ENCODE data around the gene TAF4B. TPM values are rescaled to one million over a fixed set of nuclear protein-coding genes. Genes with fewer than 3 reads are reported as not detected.

TAF4B gene
- total and polyA plus RNA-seq, 7 donors = 2.0 to 8.3 (median 2.9) TPM

DNA sequence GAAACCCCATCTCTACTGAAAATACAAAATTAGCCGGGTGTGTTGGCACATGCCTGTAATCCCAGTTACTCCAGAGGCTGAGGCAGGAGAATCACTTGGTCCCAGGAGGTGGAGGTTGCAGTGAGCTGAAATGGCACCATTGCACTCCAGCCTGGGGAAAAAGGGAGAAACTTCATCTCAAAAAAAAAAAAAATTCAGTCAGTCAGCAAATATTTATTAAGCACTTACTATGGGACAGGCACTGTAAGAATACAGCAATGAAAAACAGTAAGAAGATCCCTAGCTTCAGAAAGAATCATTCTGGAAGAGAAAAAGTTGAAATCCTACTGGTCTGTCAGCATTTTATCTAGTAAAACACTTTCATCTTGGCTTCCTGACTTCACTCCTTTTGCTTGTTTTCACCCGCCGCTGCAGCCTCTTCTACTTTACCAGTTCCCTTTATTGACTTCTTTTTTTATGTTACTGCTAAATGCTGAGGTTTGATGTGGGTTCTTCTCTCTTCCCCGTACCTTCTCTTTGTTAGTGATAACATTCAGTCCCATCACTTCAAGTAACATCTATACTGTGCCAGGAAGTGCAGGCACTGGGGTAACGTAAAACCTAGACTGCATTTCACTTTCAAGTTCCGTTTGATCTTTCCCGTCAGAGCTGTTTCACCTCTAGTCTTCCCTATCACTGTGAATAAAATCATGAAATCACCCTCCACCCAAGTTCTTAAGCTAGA is 10.8 kb upstream of the TAF4B start:
- H3K4me3 ChIP-seq = no peak overlapping the region
- H3K27ac ChIP-seq = no peak overlapping the region
- TF ChIP-seq CTCF (IDR thresholded peaks at IDR 0.05) = no peak
- H3K9me3 ChIP-seq = no peaks in the 10 kb centered on the region
- H3K27me3 ChIP-seq (ENCODE audit: insufficient read depth in 3 of 3, low read length in 2 of 3) = no peaks in the 10 kb centered on the region
- intact Hi-C loops (cut with DNase I) = no loop called here
- H3K4me1 ChIP-seq = no peaks in the 10 kb centered on the region
- DNase-seq = no peak
- no peaks in the 10 kb centered on the region for H3K36me3 ChIP-seq (ENCODE audit: insufficient read depth in 1 of 2, low read depth in 1 of 2)
- ATAC-seq = no peak
- WGBS, 3 donors = 56 to 72% (median 61%) methylated on average over 7 of the region's 7 CpGs

GRCh38 chr18:26225022-26225693 is 1.1 kb upstream of the TAF4B start:
- no peaks in the 10 kb centered on the region for H3K36me3 ChIP-seq (ENCODE audit: insufficient read depth in 1 of 2, low read depth in 1 of 2)
- DNase-seq (no peak), ATAC-seq (peak in 1 of 4 donors; percentile 25)
- H3K4me1 ChIP-seq = peaks cover 14% of the 10 kb centered on the region
- WGBS, 3 donors = 54 to 64% (median 60%) methylated on average over 7 of the region's 7 CpGs
- H3K9me3 ChIP-seq = no peaks in the 10 kb centered on the region
- H3K4me3 ChIP-seq = peak overlapping the region; percentile 95
- TF ChIP-seq CTCF (IDR thresholded peaks at IDR 0.05) = no peak
- intact Hi-C loops (cut with DNase I) = loop anchor here in 1 of 2 donors (2.0 to 10.0 kb wide), 3 partner anchors 77 to 430 kb away; no protein-coding TSS in a partner anchor
- H3K27ac ChIP-seq = no peak overlapping the region
- no peaks in the 10 kb centered on the region for H3K27me3 ChIP-seq (ENCODE audit: insufficient read depth in 3 of 3, low read length in 2 of 3)

GRCh38 chr18:26225915-26226228 is 373 bp upstream of the TAF4B start:
- DNase-seq = no peak
- H3K4me3 ChIP-seq = peak overlapping the region; percentile 95
- H3K9me3 ChIP-seq = no peaks in the 10 kb centered on the region
- no peaks in the 10 kb centered on the region for H3K27me3 ChIP-seq (ENCODE audit: insufficient read depth in 3 of 3, low read length in 2 of 3)
- no peaks in the 10 kb centered on the region for H3K36me3 ChIP-seq (ENCODE audit: insufficient read depth in 1 of 2, low read depth in 1 of 2)
- TF ChIP-seq CTCF (IDR thresholded peaks at IDR 0.05) = no peak
- intact Hi-C loops (cut with DNase I) = loop anchor here in 1 of 2 donors (2.0 to 10.0 kb wide), 3 partner anchors 76 to 429 kb away; no protein-coding TSS in a partner anchor
- H3K4me1 ChIP-seq = peaks cover 14% of the 10 kb centered on the region
- 7 to 11% (median 8%) methylated on average over 8 of the region's 8 CpGs for WGBS, 3 donors
- ATAC-seq = no peak
- H3K27ac ChIP-seq = peak overlapping the region; percentile 93

- ATAC-seq (peak in 1 of 4 donors; percentile 4), DNase-seq (no peak)
- Histone ChIP-seq H3K36me3 (ENCODE audit: insufficient read depth in 1 of 2, low read depth in 1 of 2) (no peaks in the 10 kb centered on the region), H3K4me3 (peak overlapping the region; percentile 95), H3K27me3 (ENCODE audit: insufficient read depth in 3 of 3, low read length in 2 of 3) (no peaks in the 10 kb centered on the region), H3K4me1 (peaks cover 14% of the 10 kb centered on the region), H3K27ac (peak overlapping the region; percentile 93), H3K9me3 (no peaks in the 10 kb centered on the region)
- 16 to 18% (median 16%) methylated on average over 27 to 28 of the region's 28 CpGs for WGBS, 3 donors
- TF ChIP-seq CTCF (IDR thresholded peaks at IDR 0.05) = no peak
- intact Hi-C loops (cut with DNase I) = loop anchor here in 1 of 2 donors (5.0 to 10.0 kb wide), 2 partner anchors 75 to 428 kb away; no protein-coding TSS in a partner anchor
Observed at GRCh38 chr18:26227051-26227670, 916 bp downstream of the TAF4B start.

Measured in psoas muscle (tissue), 8 donors.